KOPT-K1 (cell line): Measurements from ENCODE around the gene PHF20.
"Not testable (repeated sequence)": the region's sequence is repeated elsewhere in the genome, so short reads cannot be mapped to it uniquely, and the experiment has no call there.

Experiments used
- H3K27ac ChIP-seq: fragments of 200-600 bp; sonication (generic); 2 replicates; pipeline ENCODE4 v1.5.1; 2016; ENCODE audit warnings: antibody characterized with exemption, mild to moderate bottlenecking, low read depth, low read length; ENCODE audit not compliant: poor library complexity, severe bottlenecking
- H3K36me3 ChIP-seq: fragments of 200-600 bp; sonication (generic); 2 replicates; pipeline ENCODE4 v1.5.1; 2017; ENCODE audit warnings: antibody characterized with exemption, mild to moderate bottlenecking, low read length, moderate library complexity; ENCODE audit not compliant: insufficient read depth
- H3K9me3 ChIP-seq: fragments of 200-600 bp; sonication (generic); 2 replicates; pipeline ENCODE4 v1.5.1; 2017; ENCODE audit warnings: antibody characterized with exemption, low read length, mild to moderate bottlenecking; ENCODE audit not compliant: insufficient read depth, poor library complexity, severe bottlenecking

The PHF20 gene

DNA sequence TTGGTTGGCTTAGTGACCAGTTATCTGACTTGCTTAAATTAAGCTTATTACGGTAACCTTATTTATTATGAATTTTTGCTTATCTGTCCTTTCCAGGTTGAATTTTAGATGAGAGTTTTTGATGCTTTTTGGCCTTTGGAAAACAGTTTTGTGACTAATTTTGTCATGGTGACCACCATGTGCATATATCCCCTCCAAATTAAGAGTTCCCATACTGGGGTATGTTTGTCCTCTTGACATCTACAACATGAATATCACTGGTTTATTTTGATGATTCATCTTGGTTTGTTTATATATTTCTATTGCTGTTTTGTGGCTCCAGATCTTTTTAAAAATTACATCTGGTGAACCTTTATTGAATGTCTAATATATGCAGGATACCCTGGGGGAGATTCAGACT is 61.4 kb downstream of the PHF20 start:
- peaks cover 30% of the 10 kb centered on the region for H3K36me3 ChIP-seq
- no peaks in the 10 kb centered on the region for H3K9me3 ChIP-seq
- no peak overlapping the region for H3K27ac ChIP-seq

DNA sequence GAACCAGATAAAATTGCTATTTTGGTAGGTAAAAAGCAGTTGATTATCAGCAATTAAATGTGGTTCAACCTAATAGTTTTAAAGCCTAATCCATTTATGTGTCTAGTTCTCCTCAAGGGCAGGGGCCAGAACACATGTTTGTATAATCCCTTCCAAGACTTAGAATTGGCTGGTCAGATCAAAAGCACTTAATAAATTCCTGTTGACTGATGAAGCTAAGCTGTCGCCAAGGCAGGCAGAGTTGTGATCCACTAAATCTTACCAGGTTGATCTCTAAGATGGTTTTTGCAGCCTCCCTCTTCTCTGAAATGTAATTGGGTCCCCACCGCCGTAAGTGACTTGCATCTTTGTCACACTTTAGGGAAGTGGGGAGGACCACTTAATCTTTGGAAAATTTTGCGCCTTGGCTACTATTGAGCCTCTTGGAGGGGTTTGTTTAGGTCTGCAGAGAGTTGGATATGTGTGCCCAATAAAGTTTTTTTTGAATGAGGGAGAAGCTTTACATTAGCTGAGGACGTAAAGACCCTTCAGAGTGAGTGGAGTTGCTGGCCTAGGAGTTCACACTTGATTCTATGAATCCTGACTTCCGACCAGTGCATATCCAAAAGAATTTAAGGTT is 65.9 kb downstream of the PHF20 start:
- H3K9me3 ChIP-seq, result peaks cover 17% of the 10 kb centered on the region
- H3K36me3 ChIP-seq, result peaks cover 13% of the 10 kb centered on the region
- H3K27ac ChIP-seq, result no peak overlapping the region

DNA sequence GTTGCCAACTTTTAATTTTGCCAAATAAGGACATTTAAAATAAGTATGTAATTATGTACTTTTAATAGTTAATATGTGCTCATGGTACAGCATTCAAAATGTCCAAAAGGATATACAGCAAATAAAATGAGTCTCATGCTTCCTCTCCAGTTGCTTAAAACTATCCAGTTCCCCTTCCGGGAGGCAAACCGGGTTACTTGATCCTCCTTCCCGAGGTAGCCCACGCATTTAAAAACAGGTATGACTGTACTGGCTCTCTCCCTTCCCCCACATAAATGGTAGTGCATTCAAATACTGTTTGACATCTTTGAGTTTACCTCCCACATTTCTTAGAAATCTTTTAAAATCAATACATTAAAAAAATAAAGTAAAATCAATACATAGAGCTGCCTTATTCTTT is 66.4 kb downstream of the PHF20 start:
- H3K36me3 ChIP-seq, result peaks cover 18% of the 10 kb centered on the region
- H3K9me3 ChIP-seq, result peaks cover 22% of the 10 kb centered on the region
- H3K27ac ChIP-seq, result no peak overlapping the region

DNA sequence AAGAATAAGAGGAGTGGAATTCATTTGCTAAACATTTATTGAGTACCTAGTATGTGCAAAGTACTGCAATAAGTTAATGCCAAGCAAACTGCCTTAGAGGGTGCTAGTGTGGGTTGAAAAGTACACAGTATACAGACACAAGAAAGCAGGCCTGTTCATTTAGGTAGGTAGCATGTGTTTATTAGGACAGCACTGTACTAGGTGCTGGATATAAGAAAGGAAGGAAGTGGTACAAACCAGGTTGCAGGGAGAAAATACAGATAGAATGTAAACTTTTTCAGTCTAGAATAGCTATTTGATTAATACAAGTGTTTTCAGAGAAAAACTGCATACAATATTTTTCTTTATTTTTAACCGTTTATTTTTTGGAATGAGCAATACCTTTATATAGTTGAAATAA is 68.1 kb downstream of the PHF20 start:
- peaks cover 31% of the 10 kb centered on the region for H3K9me3 ChIP-seq
- H3K27ac ChIP-seq, result no peak overlapping the region
- peaks cover 35% of the 10 kb centered on the region for H3K36me3 ChIP-seq

DNA sequence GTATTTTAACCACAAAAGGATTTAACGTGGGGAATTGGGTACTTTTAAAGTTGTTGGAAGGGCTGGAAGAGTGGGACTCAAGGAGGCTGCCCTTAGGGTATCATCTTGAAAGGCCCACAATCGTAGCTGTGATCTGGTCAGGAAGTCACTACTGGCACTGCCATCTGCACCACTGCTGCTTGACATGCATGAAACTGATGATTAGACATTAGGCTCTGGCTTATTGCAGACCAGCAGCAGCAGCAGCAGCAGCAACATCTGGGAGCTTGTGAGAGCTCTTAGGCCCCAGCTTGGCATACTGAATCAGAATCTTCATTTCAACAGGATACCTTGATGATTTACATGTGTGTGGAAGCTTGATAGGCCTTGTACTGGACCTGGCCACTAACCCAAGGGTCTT is 68.6 kb downstream of the PHF20 start:
- H3K36me3 ChIP-seq, result peaks cover 39% of the 10 kb centered on the region
- H3K9me3 ChIP-seq, result peaks cover 31% of the 10 kb centered on the region
- H3K27ac ChIP-seq, result no peak overlapping the region

DNA sequence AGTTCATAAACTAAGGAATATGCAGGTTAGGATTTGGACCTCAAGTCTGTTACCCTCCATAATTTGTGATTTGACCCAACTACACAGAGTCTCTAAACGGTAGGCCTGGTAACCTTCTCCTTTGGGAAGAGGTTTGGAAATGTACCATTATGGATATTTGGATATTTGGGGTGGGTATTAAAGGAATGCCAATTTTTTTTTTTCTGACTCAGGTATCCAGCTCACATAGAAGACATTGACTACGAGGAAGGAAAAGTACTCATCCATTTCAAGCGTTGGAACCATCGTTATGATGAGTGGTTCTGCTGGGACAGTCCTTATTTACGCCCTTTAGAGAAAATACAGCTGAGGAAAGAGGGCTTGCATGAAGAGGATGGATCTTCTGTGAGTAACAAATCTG is 70.5 kb downstream of the PHF20 start:
- H3K9me3 ChIP-seq, result peaks cover 31% of the 10 kb centered on the region
- H3K36me3 ChIP-seq, result peaks cover 59% of the 10 kb centered on the region
- no peak overlapping the region for H3K27ac ChIP-seq

DNA sequence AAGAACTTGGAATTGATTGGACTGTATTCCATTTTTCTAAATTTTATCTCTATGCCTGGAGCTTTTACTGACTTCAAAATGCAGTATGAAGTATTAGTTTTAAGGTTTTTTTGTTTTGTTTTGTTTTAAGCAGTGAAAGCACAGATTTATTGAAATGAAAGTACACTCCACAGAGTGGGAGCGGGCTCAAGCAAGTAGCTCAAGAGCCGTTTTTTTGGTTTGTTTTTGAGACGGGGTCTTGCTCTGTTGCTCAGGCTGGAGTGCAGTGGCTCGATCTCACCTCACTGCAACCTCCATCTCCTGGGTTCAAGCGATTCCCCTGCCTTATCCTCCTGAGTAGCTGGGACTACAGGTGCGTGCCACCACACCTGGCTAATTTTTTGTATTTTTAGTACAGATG is 72.1 kb downstream of the PHF20 start:
- not testable (repeated sequence) for H3K27ac ChIP-seq
- peaks cover 31% of the 10 kb centered on the region for H3K9me3 ChIP-seq
- H3K36me3 ChIP-seq, result peaks cover 74% of the 10 kb centered on the region

DNA sequence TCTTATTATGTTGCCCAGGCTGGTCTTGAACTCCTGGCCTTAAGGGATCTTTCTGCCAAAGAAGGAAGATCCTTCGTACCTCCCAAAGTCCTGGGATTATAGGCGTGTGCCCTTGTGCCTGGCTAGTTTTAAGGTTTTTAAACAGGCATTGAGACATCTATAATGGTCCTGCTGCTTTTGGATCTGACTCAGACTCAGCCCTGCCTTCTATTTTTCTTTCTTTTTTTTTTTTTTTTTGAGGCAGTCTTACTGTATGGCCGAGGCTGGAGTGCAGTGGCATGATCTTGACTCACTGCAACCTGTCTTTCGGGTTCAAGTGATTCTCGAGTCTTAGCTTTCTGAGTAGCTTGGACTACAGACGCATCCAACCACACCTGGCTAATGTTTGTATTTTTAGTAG is 73.7 kb downstream of the PHF20 start:
- Histone ChIP-seq H3K27ac (no peak overlapping the region), H3K36me3 (peaks cover 89% of the 10 kb centered on the region), H3K9me3 (peaks cover 31% of the 10 kb centered on the region)

DNA sequence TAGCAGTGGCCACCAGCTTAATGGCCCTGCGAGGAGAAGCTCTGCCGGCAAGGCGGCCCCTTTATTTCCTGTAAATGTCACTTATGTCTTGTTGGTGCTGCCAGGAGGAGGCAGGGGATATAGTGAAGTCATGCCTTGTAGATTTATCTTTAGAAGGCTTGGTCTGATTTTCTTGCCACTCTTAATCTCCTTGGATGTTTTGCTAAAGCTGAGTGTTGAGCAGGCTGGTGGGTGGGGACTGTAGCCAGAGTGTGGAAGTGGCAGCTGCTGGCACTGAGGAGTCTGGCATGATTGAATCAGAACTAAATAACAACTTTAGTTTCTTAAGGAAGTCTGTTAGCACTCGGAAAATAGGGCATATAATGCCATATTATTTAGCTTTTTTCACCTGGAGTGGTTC is 77.9 kb downstream of the PHF20 start:
- peaks cover 95% of the 10 kb centered on the region for H3K36me3 ChIP-seq
- no peak overlapping the region for H3K27ac ChIP-seq
- H3K9me3 ChIP-seq, result no peaks in the 10 kb centered on the region

DNA sequence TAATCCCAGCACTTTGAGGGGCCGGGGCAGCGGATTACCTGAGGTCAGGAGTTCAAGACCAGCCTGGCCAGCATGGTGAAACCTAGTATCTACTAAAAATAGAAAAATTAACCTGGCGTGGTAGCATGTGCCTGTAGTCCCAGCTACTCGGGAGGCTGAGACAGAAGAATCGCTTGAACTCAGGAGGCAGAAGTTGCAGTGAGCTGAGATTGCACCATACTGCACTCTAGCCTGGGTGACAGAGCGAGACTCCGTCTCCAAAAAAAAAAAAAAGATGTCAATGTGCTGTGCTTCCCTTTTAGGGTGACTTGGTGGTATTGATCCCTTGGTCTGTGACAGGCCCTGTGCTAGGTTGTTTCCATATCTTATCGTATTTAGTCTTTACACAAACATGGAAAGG is 79.8 kb downstream of the PHF20 start:
- H3K9me3 ChIP-seq, result not testable (repeated sequence)
- peaks cover 91% of the 10 kb centered on the region for H3K36me3 ChIP-seq

DNA sequence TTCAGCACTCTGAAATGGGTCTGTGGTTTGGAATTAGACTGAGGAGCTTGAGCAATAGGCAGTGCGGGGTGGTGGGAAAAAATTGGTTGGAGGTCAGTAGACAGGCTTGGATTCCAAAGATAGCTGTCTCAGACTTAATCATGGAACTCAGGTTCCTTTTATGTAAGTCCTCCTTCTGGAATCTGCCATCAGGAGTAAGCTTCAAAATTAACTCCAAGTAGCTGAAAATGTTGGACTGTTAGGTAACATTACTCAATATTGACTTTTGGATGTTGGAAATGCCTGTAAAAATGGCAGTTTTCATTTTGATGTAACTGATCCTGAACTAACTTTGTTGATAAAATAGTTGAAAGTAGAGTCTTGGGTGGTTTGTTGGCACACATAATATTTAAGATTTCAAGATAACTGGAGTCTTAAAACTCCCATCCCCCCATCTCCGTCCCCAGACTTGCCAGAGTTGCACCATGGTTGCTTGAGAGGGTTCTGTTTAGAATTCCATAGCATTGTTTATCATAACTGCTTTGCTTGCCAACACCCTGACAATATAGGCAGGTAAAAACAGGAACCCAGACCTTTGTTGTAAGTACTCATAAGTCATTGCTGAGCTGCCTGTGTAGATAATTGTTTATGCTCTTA is 83.0 kb downstream of the PHF20 start:
- no peak overlapping the region for H3K27ac ChIP-seq
- H3K36me3 ChIP-seq, result peaks cover 86% of the 10 kb centered on the region
- no peaks in the 10 kb centered on the region for H3K9me3 ChIP-seq

More for the DNA sequence above, 79.8 kb downstream of the PHF20 start:
- H3K27ac ChIP-seq, result not testable (repeated sequence)

DNA sequence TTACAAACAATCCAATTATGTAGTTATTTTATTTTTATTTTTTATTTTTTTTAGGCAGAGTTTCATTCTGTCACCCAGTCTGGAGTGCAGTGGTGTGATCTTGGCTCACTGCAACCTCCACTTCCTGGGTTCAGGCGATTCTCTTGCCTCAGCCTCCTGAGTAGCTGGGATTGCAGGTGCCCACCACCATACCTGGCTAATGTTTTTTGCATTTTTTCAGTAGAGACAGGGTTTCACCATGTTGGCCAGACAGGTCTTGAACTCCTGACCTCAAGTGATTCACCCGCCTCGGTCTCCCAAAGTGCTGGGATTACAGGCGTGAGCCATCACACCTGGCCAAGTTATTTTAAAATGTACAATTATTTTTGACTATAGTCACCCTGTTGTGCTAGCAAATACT is 83.8 kb downstream of the PHF20 start:
- H3K36me3 ChIP-seq, result peaks cover 88% of the 10 kb centered on the region
- H3K9me3 ChIP-seq, H3K27ac ChIP-seq: not testable (repeated sequence)

DNA sequence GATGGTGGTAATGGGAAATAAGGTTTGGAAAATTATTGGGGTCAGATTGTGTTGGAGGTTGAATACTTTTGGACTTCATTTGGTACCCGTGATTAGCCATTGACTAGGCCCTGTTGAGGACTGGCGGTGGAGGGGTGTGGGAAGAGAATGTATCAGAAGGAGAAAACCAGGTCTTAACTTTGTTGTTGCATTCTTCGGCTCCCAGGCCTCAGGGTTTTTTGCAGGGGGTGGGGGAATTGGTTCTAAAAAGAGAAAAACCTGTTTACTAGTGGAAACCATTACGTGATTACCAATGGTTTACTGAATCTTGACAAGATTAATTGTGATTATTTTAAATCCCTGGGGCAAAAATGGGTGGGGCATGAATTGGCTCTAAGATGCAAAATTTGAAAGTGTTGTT is 85.1 kb downstream of the PHF20 start:
- Histone ChIP-seq H3K27ac (no peak overlapping the region), H3K9me3 (no peaks in the 10 kb centered on the region), H3K36me3 (peaks cover 88% of the 10 kb centered on the region)

DNA sequence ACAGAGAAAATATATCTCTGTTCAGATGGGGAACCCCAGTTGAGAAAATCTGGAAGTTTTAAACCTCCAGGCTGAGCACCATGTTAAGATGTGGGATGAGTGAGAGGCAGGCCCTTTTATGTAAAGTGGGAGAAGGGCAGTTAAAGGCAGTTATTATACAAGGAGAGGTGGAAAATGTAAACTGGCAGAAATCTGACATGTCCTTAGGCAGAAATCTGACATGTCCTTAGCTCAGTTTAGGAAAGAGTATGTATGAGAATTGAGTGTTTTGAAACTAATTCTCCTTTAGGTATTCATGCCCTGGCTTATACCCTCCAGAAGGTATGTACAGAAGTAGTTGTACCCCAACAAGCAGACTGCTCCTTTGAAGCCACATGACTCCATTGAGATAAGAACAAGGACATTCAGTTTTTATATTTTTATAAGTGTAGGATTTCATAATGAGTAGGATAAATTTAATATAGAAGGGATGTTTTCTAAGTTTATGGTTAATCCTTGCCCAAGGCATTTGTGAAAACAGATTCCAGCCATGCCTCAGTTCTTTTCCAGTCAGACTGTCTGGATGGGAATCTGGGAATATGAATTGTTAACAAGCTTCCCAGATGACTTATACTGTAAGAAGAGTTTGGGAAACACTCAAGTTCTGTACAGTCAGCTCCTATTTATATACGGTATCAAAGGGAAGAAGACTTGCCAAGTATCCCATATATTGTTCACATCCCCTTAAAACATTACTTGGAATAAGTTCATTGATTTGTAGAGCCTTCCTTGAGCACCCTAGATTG is 94.8 kb downstream of the PHF20 start:
- H3K9me3 ChIP-seq, result no peaks in the 10 kb centered on the region
- H3K36me3 ChIP-seq, result peaks cover 70% of the 10 kb centered on the region
- no peak overlapping the region for H3K27ac ChIP-seq

DNA sequence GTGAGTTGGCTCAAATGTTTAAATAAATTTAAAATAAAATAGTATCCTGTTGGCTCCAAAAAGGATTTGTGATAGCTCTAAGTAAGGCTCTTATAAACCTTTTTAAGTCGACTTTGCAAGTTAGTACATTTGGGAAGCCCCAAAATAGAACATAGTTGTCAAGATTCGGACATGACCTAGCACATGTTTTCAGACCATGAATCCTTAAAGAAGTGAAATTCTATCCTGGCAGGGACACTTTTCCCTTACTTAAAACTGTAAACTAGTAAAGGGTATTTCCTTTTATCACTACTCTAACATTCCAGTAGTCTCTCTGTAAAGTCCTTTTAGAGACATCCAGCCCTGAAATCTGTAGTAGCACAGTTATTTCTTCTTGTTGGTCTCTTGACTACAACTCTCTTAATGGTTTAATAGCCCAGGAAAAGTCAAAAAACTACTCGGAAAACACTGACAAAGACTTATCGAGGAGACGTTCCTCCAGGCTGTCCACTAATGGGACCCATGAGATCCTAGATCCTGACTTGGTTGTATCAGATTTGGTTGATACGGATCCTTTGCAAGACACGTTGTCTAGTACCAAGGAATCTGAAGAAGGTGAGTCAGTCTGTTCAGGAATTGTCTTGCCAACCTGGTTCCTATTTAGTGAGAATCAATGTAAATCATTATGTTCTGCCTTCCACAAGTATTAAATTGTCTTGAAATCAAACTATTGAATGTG is 98.9 kb downstream of the PHF20 start:
- H3K27ac ChIP-seq, result no peak overlapping the region
- peaks cover 74% of the 10 kb centered on the region for H3K36me3 ChIP-seq
- no peaks in the 10 kb centered on the region for H3K9me3 ChIP-seq
